Hematopoietic multipotent progenitor cell treated with erythropoietin and hydrocortisone succinate and interleukin-3 and kit ligand, for 4 days (in vitro differentiated cells): ENCODE results near the gene LAMA5.

ENCODE experiments used
- DNase-seq: peaks from one replicate; pipeline ENCODE4 v3.0.0-alpha.2; 2015

LAMA5 gene

GRCh38 chr20:62323980-62324906 is 42.9 kb downstream of the LAMA5 start:
- DNase-seq, result no peak

GRCh38 chr20:62323146-62323979 is 43.7 kb downstream of the LAMA5 start:
- no peak for DNase-seq

GRCh38 chr20:62322492-62323041 is 44.5 kb downstream of the LAMA5 start:
- DNase-seq, result no peak

GRCh38 chr20:62321975-62322374 is 45.1 kb downstream of the LAMA5 start:
- no peak for DNase-seq

GRCh38 chr20:62321521-62321948 is 45.6 kb downstream of the LAMA5 start:
- DNase-seq, result peak; percentile 57

GRCh38 chr20:62320581-62321354 is 46.3 kb downstream of the LAMA5 start:
- peak; percentile 53 for DNase-seq

- DNase-seq, result no peak
These were observed 47.7 kb downstream of the LAMA5 start for GRCh38 chr20:62319346-62319909.

- peak; percentile 7 for DNase-seq
These were observed 48.4 kb downstream of the LAMA5 start for GRCh38 chr20:62318400-62319345.

- DNase-seq, result no peak
These were observed 49.9 kb downstream of the LAMA5 start for GRCh38 chr20:62317167-62317655.

- no peak for DNase-seq
These were observed 50.6 kb downstream of the LAMA5 start for GRCh38 chr20:62316331-62317166.

GRCh38 chr20:62315773-62316172 is 51.3 kb downstream of the LAMA5 start:
- no peak for DNase-seq

- DNase-seq, result no peak
These were observed 52.3 kb downstream of the LAMA5 start for GRCh38 chr20:62314711-62315302.

GRCh38 chr20:62314339-62314638 is 52.8 kb downstream of the LAMA5 start:
- no peak for DNase-seq

GRCh38 chr20:62313460-62314338 is 53.4 kb downstream of the LAMA5 start:
- no peak for DNase-seq

GRCh38 chr20:62313021-62313420 is 54.1 kb downstream of the LAMA5 start:
- DNase-seq, result no peak

GRCh38 chr20:62312662-62312977 is 54.5 kb downstream of the LAMA5 start:
- DNase-seq, result no peak

GRCh38 chr20:62311832-62312661 is 55.1 kb downstream of the LAMA5 start:
- DNase-seq, result no peak

GRCh38 chr20:62311150-62311549 is 56.0 kb downstream of the LAMA5 start:
- DNase-seq, result no peak
